C4-2B (cell line): Measurements from ENCODE around the gene MLLT3.

Experiments used
- H3K27ac ChIP-seq: fragments of 450-650 bp; 2 replicates; pipeline ENCODE4 v1.5.1; 2017
- CTCF ChIP-seq: fragments of 450-650 bp; conservative IDR thresholded peaks from 2 replicates; pipeline ENCODE4 v1.5.1; 2017; ENCODE audit warnings: mild to moderate bottlenecking
- ZFX ChIP-seq: fragments of 450-650 bp; IDR thresholded peaks from 2 replicates; pipeline ENCODE4 v1.6.1; 2017

MLLT3 gene

GRCh38 chr9:20418485-20418884, 203.8 kb downstream of the MLLT3 start:
- H3K27ac ChIP-seq: no peak overlapping the region
- TF ChIP-seq CTCF (no peak), ZFX (no peak)

- no peak for TF ChIP-seq CTCF
- no peak for TF ChIP-seq ZFX
- no peak overlapping the region for H3K27ac ChIP-seq
Observed at GRCh38 chr9:20417373-20418080, 204.8 kb downstream of the MLLT3 start.

GRCh38 chr9:20414150-20414549, 208.1 kb downstream of the MLLT3 start:
- no peak for TF ChIP-seq CTCF
- no peak for TF ChIP-seq ZFX
- no peak overlapping the region for H3K27ac ChIP-seq

GRCh38 chr9:20409321-20410092, 212.8 kb downstream of the MLLT3 start:
- H3K27ac ChIP-seq: no peak overlapping the region
- TF ChIP-seq ZFX (no peak), CTCF (no peak)

GRCh38 chr9:20408513-20408912, 213.8 kb downstream of the MLLT3 start:
- H3K27ac ChIP-seq: no peak overlapping the region
- no peak for TF ChIP-seq ZFX

- TF ChIP-seq ZFX (no peak), CTCF (no peak; the same call in 1 of the 2 replicates)
Observed at GRCh38 chr9:20407013-20407412, 215.3 kb downstream of the MLLT3 start.

GRCh38 chr9:20406344-20406743, 216.0 kb downstream of the MLLT3 start:
- no peak overlapping the region for H3K27ac ChIP-seq
- TF ChIP-seq ZFX (no peak), CTCF (no peak)

More at GRCh38 chr9:20407013-20407412, 215.3 kb downstream of the MLLT3 start:
- no peak overlapping the region for H3K27ac ChIP-seq
